ENCODE data around the gene WDR86.

Gene WDR86

DNA sequence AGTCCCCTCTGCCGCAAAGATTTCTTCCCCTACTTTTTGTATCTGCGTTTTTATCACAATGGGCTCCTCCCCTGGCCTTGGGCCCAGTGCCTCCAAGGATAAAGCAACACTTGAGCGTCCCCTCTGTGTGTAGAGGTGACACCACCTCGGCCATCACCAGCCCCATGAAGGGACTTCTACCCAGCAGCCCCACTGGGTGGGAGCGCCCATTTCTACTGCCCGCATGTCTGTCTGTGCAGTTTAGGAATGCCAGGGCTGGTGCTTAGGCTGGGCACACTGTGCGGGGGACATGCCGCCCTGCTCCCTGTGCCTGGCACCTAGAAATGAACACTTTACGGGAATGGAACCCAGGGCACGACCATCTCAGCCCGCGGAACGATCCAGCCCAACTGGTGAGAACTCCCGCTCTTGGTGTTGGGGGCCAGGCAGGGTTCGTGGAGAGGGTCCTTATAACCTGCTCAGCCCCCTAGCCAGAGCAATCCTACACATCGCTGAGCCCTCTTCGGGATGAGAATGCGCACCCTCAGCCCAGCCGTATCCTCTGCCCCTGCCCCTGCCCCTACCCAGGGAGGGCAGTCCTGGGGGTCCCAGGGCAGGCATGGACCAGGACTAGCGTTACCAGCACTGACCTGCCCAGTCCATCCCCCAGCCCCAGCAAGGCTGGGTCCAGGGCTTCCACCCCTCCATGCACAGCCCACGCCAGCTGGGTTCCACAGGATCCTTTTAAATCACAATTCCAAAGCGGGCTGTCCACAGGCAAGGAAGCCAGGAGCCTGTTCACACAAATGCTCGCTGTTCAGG, 17.3 kb upstream of the WDR86 start:
- DNase-seq, result no peak

DNA sequence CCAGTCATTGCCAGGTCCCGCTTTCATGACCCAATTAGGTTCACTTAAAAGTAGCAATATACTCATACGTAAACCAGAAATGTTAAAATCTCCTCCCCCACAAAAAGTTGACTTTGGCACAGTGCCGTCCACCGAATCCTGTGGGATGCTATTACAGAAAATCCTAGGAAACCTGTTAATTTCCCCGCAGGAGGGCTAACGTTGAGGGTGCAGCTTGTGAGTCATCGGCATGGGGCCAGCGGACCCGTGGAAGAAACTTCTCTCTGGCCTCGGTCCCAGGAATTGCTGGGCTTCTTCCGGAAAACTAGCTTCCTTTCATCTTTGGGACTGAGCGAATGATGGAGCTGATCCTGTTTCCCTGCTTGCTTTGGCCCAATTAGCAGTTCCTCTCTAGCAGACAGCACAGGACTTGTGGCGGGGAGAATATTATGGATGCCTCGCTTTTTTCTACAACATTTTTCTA, 16.6 kb upstream of the WDR86 start:
- no peak for DNase-seq

DNA sequence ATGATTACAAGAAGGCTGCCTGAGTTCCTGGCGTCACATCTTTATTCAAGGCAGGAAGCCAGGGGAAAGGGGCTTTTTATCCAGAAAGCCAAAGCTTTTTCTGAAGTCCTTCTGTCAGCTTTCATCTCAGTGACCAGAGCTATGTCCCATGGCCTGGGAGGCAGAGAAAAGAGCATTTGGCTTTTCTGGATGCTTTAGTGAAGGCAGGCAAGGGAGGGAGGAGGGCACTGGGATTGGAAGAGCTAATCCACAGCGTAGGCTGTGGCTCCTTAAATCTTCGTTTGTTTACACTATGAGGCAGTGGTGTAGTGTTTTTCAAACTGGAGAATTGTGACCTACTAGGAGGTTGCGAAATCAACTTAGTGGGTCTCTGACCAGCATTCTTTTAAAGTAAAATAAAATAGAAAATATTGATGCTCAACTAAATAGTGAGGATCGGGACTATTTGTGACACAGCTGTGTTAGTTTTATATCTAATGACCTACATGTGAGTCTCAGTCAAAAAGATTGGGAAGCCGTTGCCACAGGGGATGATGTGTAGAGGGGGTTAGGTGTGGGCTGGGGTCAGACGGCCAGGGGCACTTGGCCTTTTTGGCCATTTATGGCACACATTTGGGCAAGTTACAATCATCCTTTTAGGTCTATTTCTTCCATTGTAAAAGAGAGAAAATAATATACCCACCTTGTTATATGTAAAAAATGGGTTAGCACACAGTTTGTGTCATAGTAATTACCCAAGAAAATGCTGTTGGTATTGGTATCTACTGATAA, 16.0 kb upstream of the WDR86 start:
- no peak for DNase-seq

DNA sequence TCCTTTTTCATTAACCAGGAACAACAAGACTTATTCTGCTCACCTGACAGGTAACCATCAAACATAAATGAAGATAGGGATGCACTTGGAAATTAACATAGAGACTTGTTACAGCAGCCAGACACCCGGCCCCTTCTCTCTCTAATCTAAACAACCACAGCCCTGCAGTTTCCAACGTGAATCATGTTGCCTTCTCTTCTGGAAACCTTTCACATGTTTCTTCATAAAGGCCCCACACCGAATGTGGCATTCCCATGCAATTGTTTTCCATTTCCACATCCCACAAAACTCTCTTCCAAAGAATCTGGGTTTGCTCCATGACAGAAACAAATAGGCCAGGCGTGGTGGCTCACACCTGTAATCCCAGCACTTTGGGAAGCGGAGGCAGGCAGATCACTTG, 15.0 kb upstream of the WDR86 start:
- DNase-seq, result no peak

DNA sequence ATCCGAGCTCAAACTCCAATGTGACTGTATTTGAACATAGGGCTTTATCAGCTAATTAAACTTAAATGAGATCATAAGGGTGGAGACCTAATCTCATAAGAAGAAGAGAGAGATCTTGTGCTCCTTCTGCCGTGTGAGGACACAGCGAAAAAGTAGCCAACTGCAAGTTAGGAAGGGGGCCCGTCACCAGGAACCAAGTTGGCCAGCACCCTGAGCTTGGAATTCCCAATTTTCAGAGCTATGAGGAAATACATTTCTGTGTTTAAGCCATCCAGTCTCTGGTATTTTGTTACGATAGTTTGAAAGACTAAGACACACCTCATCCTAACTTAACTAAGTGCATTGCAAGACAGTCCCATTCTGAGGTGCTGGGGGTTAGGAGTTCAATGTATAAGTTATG, 14.1 kb upstream of the WDR86 start:
- DNase-seq, result no peak

DNA sequence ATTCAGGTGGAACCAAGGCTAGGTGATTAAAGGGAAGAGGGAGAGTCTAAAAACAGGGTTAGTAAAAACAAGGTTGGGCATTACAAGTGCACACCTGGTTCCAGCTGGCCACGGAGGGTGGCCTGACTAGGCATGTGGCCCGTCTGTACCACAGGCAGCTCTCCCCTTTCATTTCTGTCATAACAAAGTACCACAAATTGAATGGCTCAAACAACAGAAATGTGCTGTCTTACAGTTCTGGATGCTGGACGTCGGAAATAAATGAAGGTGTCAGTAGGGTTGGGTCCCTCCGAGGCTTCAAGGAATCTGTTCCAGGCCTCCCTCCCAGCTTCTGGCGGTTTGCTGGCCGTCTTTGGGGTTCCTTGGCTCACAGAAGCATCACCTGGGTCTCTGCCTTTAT, 13.4 kb upstream of the WDR86 start:
- no peak for DNase-seq

DNA sequence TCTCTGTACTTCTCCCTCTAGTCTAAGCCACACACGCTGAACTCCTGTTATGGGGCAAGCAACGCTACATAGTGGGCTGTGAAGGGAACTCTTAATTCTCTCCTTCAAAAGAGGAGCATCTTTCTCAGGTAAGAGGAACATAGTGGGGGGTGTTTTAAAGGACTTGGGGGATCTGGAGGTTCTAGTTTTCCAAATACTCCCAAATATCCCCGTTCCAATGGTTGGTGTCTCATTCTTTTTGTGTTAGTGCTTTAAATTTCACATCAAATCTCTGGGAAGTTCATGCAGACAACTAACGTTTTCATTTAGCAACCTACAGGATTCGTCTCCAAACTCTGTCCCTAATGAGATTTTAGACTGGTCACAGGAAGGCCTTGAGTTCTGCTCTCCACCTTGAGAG, 12.4 kb upstream of the WDR86 start:
- DNase-seq, result no peak

DNA sequence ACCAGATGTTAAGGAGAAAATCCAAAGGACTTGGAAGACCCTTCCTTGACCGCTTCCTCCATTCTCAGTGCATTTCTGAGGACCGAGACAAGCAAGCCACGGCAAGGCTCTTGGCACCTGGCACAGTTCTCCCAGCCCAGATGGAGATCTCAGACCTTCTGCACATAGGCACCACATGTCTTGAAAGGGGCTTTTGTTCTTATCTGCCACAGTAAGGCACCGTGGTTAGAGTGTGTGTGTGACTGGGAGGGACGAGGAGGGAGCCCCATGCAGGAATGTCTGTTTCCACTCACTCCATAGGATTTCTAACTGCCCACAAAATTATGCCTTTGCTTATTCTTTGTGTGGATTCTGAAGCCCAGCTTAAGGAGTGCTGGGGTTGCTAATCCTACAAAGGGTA, 10.3 kb upstream of the WDR86 start:
- no peak for DNase-seq

DNA sequence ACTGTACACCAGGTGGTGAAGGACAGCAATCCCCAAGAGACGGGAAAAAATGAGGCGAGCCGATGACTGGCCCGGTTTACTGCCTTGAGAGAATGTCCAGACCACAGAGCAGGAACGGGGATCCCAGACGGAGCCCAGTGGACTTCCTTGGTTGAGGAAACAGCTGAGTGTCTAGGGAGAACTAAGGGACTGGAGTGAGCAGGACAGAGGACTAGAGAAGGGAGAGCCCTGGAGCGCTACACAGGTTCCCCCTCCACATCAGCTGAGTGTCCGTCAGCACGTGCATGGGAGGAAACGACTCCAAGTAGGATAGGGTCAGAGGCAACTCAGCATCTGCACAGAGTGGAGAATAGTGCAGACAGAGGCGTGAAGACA, 7.1 kb upstream of the WDR86 start:
- no peak for DNase-seq

DNA sequence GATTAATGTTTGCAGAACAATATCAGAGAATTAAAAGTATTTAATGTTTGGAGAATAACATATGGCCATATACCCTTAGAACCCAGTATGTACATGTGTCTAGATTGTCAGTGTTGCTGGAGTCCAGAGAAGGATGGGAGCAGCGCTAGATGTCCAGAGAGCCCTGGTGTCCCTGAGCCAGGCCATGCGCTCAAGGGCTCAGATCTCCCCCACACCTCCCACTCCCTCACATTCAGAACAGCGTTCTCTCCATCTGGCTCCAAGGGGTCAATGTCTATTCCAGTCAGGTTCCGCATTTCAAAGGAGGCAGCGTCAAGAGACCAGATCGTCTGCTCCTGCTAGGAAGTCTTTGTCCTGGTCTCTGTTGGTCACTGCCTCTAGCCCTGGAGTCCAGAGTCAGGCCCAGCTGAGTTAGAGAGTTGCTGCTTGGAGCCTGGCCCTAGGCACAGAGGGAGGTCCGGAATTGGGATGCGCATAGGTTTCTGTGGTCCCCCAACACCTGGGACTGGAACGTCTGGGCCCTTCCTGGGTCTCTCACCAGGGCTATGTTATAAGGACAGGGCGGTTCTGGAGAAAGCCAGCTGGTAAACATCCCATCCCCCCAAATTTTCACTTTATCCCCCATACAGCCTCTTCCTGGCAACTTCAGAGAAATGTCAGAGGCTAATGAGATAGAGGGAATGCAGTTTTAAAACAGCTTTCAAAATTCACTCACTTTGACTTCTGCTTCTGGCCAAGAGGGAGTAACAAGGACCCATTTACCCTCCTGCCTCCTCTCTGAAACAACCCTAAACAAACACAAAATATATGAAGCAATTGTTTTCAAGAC, 6.5 kb upstream of the WDR86 start:
- no peak for DNase-seq

DNA sequence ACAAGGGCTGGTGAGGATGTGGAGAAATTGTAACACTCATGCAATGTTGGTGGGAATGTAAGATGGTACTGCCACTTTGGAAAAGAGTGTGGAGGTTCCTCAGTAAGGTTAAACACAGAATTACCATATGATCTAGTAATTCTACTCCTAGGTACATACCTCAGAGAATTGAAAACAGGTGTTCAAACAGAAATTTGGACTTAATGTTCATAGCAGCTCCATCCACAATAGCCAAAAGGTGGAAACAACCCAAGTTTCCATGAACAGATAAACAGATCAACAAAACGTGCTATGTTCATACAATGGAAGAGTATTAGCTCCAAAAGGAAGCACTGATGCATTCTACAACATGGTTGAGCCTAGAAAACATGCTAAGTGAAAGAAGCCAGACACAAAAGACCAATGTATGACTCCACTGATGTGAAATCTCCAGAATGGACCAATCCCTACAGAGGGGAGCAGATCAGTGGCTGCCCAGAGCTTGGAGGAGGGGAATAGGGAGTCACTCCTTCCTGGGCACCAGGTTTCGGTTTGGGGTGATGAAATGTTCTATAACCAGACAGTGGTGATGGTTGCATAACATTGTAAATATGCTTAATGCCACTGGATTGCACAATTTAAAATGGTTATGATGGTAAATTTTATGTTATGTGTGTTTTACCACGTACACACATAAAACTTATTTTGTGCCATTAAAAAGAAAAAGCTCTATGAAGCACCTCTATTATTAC, 5.7 kb upstream of the WDR86 start:
- DNase-seq, result peak; percentile 44

DNA sequence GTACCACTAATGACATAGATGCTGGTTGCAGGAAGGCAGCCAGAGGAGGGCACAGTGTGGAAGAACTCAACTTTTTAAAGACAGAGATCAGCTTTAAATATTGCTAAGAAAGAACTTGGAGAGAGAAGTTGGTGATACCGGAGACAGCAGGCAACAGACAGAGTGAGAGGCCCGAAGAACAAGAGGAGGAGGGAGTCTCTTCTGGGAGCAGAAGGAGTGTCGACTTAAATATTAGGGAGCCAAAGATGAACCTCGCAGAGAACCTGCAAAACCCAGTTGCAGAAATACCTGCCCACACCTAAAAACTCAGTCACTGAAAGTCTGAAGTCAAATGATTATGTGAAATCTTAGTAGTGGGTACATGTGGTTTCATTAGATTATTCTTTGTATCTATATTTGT, 3.4 kb upstream of the WDR86 start:
- DNase-seq, result no peak

DNA sequence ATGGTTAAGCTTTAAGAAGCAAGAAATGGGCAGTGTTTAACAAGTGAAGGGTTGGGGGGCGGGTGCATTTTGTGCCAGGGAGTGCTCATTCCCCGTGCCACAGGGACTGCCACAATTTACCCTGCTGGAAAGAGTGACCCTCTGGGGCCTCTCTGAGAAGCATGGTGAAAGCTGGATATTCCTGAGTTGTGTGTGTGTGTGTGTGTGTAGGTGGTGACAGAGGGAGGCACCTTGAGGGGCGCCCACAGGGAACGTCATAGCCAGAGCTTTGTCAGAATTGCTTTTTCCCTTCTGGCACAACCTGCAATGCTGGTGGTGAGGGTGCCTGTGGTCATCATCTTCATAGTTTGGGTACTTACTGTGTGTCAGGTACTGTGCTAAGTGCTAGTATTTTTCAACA, 2.5 kb upstream of the WDR86 start:
- DNase-seq, result no peak

DNA sequence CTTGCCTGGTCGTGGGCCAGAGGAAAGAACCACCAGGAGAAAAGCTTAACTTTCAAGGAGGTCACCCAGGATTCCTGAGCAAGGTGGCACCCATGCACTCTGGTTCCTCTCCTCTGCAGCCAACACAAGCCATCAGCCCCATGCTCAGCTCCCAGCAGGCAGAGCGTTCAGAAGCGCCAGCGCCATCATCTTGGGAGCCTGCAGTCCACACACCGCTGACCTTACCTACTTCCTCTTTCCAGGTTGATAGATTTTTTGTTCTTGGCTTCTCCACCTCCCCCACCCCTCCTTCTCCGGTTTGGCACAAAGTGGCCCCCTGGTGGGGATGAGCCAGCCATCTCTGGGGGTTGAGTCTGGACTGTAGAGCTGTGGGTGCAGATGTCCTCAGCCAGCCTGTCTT, 1.7 kb upstream of the WDR86 start:
- DNase-seq, result no peak

DNA sequence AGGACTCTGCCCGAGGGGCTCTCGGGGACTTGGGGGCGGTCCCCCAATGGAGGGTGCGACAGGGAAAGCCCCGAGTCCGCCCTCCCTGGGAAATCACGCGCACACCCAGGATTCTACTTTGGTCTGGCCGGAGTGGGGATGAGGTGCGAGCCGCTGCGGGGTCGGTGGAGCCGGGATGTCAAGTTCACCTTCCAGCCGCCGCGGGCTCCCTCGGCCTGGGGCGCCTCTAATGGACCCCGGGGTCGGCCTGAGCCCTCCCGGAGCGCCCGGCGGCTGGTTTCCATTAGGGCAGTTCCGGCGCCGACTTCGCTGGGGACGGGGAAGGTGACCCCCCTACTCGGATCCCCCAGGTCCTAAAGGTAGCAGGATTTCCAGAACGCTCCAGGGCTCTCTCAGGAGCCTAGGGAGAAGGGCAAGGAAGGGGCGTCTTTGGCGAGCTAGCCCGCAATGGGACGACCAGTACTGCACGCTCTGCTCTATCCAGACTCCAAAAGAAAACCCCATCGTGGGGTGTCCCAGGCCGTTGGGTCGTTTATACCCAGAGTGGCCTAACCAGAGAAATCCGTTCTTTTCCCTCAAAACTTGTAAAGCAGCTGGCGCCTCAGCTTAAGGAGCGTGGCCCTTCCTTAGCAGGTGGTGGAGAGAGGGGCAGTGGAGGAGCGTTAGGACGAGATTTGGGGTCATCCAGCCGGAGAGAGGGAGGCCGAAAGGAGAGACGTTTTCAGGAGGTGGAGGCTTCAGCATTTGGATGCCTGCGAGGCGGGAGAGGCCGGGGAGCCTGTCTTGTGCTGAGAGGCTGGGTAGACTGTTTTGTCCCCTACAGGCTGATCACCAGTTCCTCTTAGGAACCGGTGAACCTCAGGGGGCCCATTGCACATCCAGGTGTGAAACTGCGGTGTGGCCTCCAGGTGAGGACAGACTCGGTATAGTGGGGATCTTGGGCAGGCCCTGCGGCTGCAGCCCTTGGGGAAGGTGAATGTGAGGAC, 860 bp upstream of the WDR86 start:
- peak; percentile 17 for DNase-seq

DNA sequence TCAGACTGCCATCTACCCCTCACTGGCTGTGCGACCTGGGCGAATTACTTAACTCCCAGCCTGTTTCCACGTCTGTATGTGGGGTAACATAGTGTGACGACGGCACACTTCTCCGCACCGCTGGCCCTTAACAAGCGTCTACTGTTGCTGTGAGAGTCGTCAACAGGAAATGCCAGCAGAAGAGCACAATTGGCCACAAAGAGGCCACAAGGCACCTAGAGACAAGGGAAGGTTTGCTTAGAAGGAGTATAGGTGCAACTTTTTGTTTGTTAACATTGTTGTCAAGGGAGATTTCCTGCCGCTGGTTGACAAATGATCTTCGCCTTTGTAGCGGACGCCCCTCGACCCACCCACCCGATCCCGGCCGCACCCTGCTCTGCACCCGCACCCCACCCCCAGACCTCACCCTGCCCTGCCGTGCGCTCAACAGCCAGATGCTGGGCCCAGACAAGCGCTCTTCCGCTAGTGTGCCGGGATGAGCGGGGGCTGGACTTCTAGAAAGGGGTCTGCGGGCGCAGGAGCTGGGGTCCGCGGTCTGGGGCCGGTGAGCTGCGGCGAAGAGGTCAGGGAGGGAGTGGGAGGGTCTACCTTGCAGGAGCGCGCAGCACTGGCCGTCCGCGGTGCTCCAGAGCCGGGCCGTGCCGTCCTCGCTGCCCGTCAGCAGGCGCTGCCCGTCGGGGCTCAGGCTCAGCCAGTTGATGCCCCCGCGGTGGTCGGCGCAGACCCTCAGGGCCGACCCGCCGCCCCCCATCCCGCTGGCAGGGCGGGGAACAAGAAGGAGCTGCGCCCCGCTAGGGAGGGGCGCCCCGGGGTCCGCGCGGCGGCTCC, 785 bp downstream of the WDR86 start:
- no peak for DNase-seq

DNA sequence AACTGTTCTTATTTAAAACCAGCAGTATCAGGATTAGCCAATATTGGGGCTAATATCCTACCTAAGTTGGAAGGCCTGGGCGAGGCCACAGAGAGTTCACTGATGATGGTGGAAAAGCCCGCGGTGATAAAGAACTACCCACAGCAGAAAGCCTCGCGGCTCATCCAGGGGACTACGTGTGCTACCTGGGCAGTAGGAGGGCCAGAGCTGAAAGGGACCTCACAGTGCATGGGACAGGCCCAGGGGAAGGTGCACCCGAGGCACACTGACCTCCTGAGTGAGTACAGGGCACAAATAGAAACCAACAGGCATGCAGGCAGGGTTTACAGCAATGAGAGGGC, 1.4 kb downstream of the WDR86 start:
- DNase-seq, result no peak

DNA sequence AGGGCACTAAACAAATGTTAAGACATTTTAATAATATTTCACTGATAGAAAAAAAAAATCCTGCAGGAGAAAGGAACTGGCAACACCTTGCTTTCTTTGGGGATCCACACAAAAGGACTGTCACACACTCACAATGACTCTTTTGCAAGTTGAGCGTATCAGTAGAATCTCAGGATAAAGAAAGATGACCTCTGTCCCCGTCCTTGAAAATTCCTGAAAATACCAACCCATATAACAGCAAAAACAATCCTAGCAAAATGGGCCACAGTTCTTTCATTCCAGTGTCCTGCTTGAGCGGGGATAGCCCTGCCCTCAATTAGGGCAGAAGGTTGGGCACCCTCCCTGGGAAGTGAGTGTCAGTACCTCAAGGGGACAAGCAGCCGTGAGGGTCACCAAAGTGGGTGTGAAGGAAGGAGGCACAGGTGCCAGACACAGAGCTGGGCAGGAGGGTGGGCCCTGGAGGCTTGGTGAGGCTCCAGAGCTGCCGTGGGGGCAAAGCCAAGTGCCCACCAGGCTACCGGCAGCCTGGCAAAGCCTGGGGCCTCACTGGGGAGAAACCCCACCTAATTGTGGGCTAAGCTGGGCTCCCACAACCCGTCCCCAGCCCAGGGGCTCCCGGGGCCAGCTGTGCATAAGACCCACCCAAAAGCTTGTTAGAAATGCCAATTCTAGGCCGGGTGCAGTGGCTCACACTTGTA, 2.8 kb downstream of the WDR86 start:
- no peak for DNase-seq

DNA sequence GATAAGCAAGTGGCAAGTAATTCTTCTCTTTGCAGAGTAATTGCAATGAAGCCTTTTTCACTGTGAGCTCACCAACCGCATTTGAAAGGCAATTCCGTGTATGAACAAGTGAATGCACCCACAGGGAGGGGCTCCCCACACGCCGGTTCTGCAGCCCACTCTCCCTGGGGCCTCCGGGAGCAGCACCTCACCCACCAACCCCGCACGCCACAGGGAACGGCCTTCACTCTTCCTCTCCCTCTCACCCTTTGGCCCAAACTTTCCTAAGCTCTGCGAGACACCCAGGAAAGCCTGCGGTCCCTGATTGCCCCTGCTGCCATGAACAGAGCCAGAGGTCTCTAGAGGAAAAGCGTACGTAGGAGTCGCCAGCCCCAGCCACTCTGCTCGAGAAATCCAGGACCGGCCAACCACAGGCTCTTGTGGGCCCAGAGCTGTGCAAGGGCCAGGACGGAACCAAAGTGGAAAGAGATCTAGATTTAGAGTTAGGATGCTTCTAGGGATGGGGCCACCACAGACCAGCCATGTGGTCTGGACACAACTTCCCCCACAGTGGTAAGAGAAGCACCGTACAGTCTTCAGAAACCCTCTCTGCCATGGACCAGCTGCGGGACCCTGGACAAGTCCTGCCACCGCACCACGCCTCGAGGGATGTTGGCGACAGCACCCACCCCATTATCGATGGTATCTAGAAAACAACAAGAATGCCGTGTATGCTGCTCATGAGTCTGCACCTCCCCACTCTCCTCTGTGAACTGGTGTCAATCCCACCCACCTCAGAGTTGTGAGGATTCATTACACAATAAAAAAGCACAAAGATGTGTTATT, 3.6 kb downstream of the WDR86 start:
- DNase-seq, result no peak
